Embryonic facial prominence (tissue), 1 donor: ENCODE data around the gene SLC16A11.
A peak's percentile ranks its signal among the peaks of the same experiment; 100 is the strongest.
"Not testable (repeated sequence)": the region's sequence is repeated elsewhere in the genome, so short reads cannot be mapped to it uniquely, and the experiment has no call there.

ENCODE experiments used
- DNase-seq: peaks from one replicate; pipeline ENCODE4 v3.0.0-alpha.2; 2016; ENCODE audit errors: extremely low spot score

The SLC16A11 gene

DNA sequence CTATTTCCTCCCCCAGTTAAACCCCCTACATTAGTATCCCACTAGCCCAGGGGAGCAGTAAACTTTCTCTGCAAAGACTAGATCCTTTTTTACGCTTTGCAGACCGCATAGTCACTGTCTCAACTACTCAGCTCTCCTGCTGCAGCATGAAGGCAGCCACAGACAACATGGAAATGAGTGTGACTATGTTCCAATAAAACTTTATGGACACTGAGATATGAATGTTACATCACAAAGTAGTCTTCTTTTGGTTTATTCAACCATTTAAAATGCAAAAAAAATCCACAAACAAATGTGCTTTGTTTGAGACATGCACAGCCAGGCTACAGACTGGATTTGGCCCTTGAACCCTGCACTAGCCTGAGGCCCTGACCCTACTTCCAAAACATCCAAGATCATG is 33.4 kb downstream of the SLC16A11 start:
- no peak for DNase-seq

- no peak for DNase-seq
These were observed 36.7 kb downstream of the SLC16A11 start for GRCh38 chr17:7007143-7007542.

- DNase-seq: no peak
These were observed 38.2 kb downstream of the SLC16A11 start for GRCh38 chr17:7005716-7006115.

DNA sequence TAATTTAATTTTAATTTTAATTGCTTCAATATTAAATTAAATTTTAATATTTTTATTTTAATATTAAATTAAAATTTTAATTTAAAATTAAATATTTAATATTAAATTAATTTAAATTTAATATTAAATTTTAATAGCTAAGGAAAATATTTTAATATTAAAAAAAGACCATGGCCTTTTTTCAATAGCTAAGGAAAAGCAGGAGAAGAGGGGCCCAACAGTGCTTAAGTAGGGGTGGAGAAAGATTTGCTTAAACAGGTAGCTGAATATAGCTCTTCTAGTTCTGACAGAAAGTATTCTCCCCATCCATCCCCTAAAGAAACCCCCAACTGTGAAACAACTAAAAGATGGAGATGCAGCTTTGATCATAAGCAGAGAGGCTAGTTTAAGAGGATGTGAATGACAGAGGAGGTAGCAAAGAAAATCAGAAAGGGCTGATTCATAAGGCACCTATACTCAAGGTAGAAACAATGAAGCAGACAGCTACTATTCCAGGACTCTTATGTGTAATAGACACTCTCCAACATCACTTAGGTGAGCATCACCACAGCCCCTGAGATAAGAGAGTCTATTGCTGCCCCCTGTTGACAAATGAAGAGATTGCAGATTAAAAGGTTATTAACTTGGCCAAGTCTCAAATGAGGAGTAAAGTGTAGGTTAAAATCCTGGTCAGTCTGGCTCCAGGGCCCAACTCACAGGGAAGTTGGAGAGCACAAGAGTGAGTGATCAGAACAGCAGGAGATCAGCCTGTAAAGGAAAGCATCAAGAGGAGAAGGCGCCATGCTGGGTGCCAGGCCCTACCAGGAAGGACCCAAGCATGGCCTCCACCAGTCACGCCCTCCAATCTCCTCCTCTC is 39.3 kb downstream of the SLC16A11 start:
- DNase-seq: peak; percentile 17

- no peak for DNase-seq
These were observed 40.1 kb downstream of the SLC16A11 start for GRCh38 chr17:7003745-7004144.

GRCh38 chr17:7002288-7003047 is 41.4 kb downstream of the SLC16A11 start:
- no peak for DNase-seq

DNA sequence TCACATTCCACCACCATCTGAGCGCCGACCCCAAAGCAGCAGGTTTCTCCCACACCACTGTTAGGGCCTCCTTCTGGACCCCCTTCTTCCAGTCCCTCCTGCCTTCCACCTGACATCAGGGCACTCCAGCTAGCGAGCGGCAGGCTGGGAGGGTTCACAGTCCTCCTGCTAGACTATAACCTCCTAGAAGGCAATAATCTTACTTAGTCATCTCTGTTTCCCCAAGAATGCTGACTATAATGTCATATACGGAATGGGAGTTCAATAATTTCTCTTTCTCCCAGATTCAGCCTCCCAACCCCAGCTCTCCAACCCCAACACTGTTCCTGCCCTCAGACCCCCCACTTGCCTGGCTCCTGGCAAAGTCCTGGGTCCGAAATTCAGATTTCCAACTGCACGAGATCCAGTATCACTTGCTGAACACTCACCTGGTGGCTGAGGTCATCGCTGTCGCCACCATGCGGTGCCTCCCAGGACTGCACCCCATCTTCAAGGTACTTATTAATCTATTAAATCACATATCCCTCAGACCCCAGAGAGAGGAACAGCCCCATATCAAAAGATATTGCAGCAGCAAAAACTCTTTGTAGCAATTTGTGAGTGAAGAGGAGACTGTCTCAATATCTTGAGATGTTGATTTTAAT is 42.5 kb downstream of the SLC16A11 start:
- DNase-seq: no peak

DNA sequence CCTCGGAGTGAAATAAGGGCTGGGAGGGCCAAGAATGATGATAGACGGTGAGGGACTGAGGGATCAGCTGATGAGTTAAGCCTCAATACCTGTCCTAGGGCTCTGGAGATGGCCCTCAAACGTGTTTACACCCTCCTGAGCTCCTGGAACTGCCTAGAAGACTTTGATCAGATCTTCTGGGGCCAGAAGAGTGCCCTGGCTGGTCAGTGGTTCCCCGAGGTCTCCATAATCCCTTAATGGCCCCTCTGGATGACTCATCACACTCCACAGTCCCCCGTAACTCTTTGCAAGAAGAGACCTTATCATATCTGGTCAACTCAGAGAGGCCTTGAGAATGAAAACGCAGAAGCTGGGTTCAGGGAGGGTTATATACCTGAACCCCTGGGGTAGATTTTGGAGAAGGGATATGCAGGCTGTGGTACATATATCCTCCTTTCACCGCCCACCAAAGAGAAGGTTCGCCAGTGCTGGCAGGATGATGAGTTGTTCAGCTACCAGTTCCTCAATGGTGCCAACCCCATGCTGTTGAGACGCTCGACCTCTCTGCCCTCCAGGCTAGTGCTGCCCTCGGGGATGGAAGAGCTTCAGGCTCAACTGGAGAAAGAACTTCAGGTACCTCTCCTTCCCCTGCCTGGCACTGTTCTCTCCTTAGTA is 44.9 kb downstream of the SLC16A11 start:
- DNase-seq: no peak

GRCh38 chr17:6997171-6997570 is 46.7 kb downstream of the SLC16A11 start:
- DNase-seq: no peak

- no peak for DNase-seq
These were observed 47.5 kb downstream of the SLC16A11 start for GRCh38 chr17:6996256-6997011.

GRCh38 chr17:6995500-6996255 is 48.2 kb downstream of the SLC16A11 start, which contains the start of gene ALOX12:
ALOX12 (plus strand) TSS chr17:6996049; CDS start chr17:6996118, 69 bp downstream.
- DNase-seq: no peak

GRCh38 chr17:6994666-6995256 is 49.1 kb downstream of the SLC16A11 start:
- DNase-seq: no peak

- no peak for DNase-seq
These were observed 49.7 kb downstream of the SLC16A11 start for GRCh38 chr17:6994118-6994598.

DNA sequence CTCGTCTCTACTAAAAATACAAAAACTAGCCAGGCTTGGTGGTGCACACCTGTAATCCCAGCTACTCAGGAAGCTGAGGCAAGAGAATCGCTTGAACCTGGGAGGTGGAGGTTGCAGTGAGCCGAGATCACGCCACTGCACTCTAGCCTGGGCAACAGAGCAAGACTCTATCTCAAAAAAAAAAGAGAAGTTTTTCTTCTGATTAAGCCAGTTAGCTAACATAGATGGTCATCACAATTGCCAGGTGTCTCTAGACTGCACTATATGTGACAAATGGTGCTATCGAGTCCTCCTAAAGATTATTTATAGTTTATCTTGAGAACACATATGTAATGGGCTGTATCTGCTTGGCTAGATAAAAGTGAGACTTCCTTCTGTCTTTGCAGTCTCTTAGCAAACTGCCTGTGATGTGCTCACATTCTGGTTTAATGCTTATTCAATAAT is 50.3 kb downstream of the SLC16A11 start:
- DNase-seq: not testable (repeated sequence)
